Heart right ventricle (tissue), 16 donors: ENCODE results near the gene AK4. TPM values are rescaled to one million over a fixed set of nuclear protein-coding genes. Genes with fewer than 3 reads are reported as not detected.
A peak's percentile ranks its signal among the peaks of the same experiment; 100 is the strongest.

Source experiments
- ATAC-seq, 8 donors: fragments of 200-7000 bp; cut with Tn5 transposase; one replicate each; pipeline ENCODE4 v1.9.1; 2020; ENCODE audit warnings: mild to moderate bottlenecking in 8 of 8, moderate library complexity in 8 of 8, moderate number of reproducible peaks in 1 of 8
- DNase-seq, 2 donors: peaks; one replicate each; pipeline ENCODE4 v3.0.0-alpha.2; 2020
- H3K27ac ChIP-seq, 10 donors: fragments of 200-600 bp; sonication (generic) in 2 of 10; one replicate each; pipeline versions ENCODE4 v1.5.0 to v1.8.0; 2020 to 2022; ENCODE audit warnings: mild to moderate bottlenecking in 3 of 10
- H3K27me3 ChIP-seq, 7 donors: fragments of 200-600 bp; one replicate each; pipeline ENCODE4 v1.8.0; 2021 to 2022; ENCODE audit warnings: mild to moderate bottlenecking in 2 of 7
- H3K36me3 ChIP-seq, 9 donors: fragments of 200-600 bp; sonication (generic) in 1 of 9; one replicate each; pipeline versions ENCODE4 v1.5.0 to v1.8.0; 2020 to 2022; ENCODE audit warnings: mild to moderate bottlenecking in 2 of 9
- H3K4me1 ChIP-seq, 9 donors: fragments of 200-600 bp; sonication (generic) in 1 of 9; one replicate each; pipeline versions ENCODE4 v1.5.0 to v1.8.0; 2020 to 2022; ENCODE audit warnings: mild to moderate bottlenecking in 4 of 9
- H3K4me3 ChIP-seq, 10 donors: fragments of 200-600 bp; sonication (generic) in 2 of 10; one replicate each; pipeline versions ENCODE4 v1.5.0 to v1.8.0; 2020 to 2022; ENCODE audit warnings: mild to moderate bottlenecking in 7 of 10, moderate library complexity in 2 of 10
- H3K9me3 ChIP-seq, 11 donors: fragments of 200-600 bp in 10 of 11; sonication (generic) in 2 of 11; one replicate each; pipeline versions ENCODE4 v1.5.0 to v1.8.0; 2013 to 2022; ENCODE audit warnings: mild to moderate bottlenecking in 2 of 11, control low read depth in 1 of 11, moderate library complexity in 1 of 11
- WGBS, 2 donors: extraction: QIAGEN DNeasy Blood & Tissue Kit; methylation state at CpG; one replicate each; pipeline ENCODE4 v1.1.7; 2013; ENCODE audit warnings: inconsistent platforms in 1 of 2; 5-methylcytosine and 5-hydroxymethylcytosine counted together
- intact Hi-C, 10 donors: fragments of 100-400 bp; cut with DNase I; formaldehyde crosslinking; loops; one replicate each; pipeline versions ENCODE4 v1.11.1 to v1.14.2; 2022
- polyA plus RNA-seq, 2 donors: library from polyadenylated mRNA; stranded (reverse); fragments of 200-250 nt; gene quantifications; one replicate each; pipeline ENCODE4 v1.2.3, GENCODE V29; 2013
- total RNA-seq, 10 donors: library from RNA; stranded (reverse); fragmentation: NEBNext Ultra II Directional in 3 of 10; extraction: Animal tissue kit (Norgen Biotek cat#: 25700) in 3 of 10; gene quantifications; one replicate each; pipeline versions ENCODE4 v1.2.1 to v1.2.4, GENCODE V29; 2021 to 2023
- TF ChIP-seq, protein P1 (sequence below), 9 donors: fragments of 200-600 bp; sonication (generic) in 2 of 9; IDR thresholded peaks; one replicate each; pipeline versions ENCODE4 v1.5.0 to v1.8.0; 2021 to 2022; ENCODE audit warnings: antibody characterized with exemption in 9 of 9, mild to moderate bottlenecking in 5 of 9, moderate library complexity in 1 of 9
- donor health status: Arrhythmogenic right ventricular cardiomyopathy.
- donor health status: ischemic (EF 13 %, LVEDD 7.1; RV severe dilation, severe dysfunction).
- donor health status: healthy with polysubstance abuse.
- donor health status: DM: no; HTN: yes; CAD: no.
- donor health status: DM: no; HTN: no; CAD: no.
- donor health status: ischemic (EF 25% LVEDD 6.9; RV normal size, moderate dysfunction).
- donor health status: ischemic (EF 25% LVEDD 5.7; RV mildly dilated, moderate dysfunction).
- donor health status: healthy.
- donor health status: DM: yes; HTN: yes; CAD: no.
- donor health status: Ischemic cardiomyopathy.
- donor health status: ischemic (EF 35%, LVEDD 5.7; RV mildly dilated, moderate dysfunction).
- donor health status: nonischemic (EF 11% LVEDD 7.7; RV severe dilation, severe dysfunction).
- donor health status: DM: yes; HTN: yes; CAD: no.
- donor health status: PGD.
- donor health status: ischemic (EF 29% LVEDD 5.4; RV normal size, mild dysfunction).
- donor health status: nonischemic (EF 23%, LVEDD 6.1; RV moderate dilation, normal function).

AK4 gene
- total and polyA plus RNA-seq, 12 donors, result 9.9 to 179 (median 142) TPM

DNA sequence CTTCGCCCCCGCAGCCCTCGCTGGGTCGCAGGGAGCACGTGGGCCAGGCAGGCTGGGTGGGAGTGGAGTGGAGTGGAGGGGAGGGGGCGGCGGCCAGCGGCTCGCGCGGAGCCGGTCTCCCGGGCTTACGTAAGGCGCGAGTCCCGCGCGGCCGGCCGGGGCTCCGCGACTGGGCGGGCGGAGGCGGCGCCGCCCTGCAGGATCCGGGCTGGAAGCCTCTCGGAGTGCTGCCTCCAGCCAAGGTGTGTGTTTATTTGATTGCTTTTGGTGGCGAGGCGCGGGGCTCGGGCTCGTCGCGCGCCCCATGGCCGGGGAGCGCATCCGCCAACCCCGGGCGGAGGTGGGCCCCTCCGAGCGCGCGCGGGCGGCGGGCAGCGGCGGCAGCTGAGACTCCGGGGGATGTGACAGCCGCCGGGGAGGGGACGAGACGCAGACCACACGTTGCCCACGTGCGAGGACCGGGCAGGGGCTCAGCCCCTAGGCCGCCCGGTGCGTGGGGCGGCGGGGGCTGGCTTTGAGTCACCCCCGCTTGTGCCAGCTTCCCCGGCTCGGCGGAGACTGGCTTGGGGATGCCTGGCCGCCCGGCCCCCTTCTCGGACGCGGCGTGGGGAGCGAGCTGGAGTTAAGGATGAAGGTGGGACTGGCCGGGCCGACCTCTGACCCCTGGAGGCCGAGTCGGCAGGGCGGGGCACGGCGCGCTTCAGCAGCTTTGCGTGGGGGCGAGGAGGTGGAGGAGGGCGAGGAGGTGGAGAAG, 402 bp upstream of the AK4 start:
- Histone ChIP-seq H3K9me3 (no peaks in the 10 kb centered on the region), H3K4me1 (peaks cover 0 to 38% (median 18%) of the 10 kb centered on the region in 9 donors), H3K27ac (peak overlapping the region; percentile 55 to 95 (median 88)), H3K36me3 (peaks cover 0 to 4% (median 0%) of the 10 kb centered on the region in 9 donors), H3K4me3 (peak overlapping the region; percentile 77 to 94 (median 86)), H3K27me3 (peaks cover 0 to 25% (median 0%) of the 10 kb centered on the region in 7 donors)
- intact Hi-C loops, result loop anchor here in 6 of 10 donors (2.0 to 10.0 kb wide), 6 partner anchors 35 to 83 kb away; no protein-coding TSS in a partner anchor
- TF ChIP-seq, protein P1, sequence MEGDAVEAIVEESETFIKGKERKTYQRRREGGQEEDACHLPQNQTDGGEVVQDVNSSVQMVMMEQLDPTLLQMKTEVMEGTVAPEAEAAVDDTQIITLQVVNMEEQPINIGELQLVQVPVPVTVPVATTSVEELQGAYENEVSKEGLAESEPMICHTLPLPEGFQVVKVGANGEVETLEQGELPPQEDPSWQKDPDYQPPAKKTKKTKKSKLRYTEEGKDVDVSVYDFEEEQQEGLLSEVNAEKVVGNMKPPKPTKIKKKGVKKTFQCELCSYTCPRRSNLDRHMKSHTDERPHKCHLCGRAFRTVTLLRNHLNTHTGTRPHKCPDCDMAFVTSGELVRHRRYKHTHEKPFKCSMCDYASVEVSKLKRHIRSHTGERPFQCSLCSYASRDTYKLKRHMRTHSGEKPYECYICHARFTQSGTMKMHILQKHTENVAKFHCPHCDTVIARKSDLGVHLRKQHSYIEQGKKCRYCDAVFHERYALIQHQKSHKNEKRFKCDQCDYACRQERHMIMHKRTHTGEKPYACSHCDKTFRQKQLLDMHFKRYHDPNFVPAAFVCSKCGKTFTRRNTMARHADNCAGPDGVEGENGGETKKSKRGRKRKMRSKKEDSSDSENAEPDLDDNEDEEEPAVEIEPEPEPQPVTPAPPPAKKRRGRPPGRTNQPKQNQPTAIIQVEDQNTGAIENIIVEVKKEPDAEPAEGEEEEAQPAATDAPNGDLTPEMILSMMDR (IDR thresholded peaks at IDR 0.05), result peak in 2 of 9 donors; percentile 9 to 18
- peak; percentile 46 to 85 (median 68) for ATAC-seq
- DNase-seq, result peak; percentile 24 to 61
- WGBS, 2 donors, result 0% methylated on average over 72 to 88 of the region's 88 CpGs

DNA sequence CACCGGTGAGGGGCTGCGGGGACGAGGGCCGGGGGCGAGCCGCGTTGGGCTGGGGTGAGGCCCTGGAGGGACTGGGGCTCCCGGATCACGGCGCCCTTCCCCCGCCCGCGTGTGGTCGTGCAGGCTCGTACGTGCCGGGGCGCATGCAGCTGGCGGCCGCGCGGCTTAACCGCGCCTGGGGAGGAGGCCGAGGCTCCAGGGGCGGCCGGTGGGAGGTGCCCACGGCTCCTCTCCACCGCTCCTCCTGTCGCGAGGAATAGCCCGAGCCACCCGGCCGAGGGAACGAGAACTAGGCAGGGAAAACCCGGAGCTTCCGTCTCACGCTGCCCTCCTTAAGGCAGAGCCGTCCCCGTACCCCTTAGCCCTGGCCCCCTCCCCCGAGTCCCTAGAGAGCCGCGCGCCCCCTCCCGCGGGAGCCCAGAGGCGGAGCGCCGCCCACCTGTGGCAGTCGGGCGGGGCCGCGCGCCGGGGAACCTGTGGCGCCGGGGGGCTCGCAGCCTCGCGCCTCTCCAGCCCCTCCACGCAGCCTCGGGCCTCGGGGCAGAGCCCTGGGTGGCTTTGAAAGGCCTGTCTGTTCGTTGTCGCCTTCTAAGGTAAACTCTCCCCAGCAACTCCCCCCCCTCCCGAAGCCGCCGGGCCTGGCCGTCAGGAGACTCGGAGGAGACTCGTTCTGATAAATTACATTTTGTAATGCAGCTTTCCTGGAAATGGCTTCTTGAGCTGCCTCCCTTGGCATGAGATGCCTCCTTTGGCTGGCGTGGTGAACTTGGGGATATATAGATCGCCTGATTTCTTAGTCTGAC, 746 bp downstream of the AK4 start:
- Histone ChIP-seq H3K27ac (peak overlapping the region; percentile 55 to 95 (median 88)), H3K9me3 (no peaks in the 10 kb centered on the region), H3K4me1 (peaks cover 0 to 38% (median 18%) of the 10 kb centered on the region in 9 donors), H3K27me3 (peaks cover 0 to 25% (median 0%) of the 10 kb centered on the region in 7 donors), H3K4me3 (peak overlapping the region; percentile 77 to 94 (median 86)), H3K36me3 (peaks cover 0 to 4% (median 0%) of the 10 kb centered on the region in 9 donors)
- DNase-seq, result peak; percentile 32 to 60
- intact Hi-C loops, result loop anchor here in 5 of 10 donors (2.0 to 10.0 kb wide), 5 partner anchors 34 to 84 kb away; no protein-coding TSS in a partner anchor
- WGBS, 2 donors, result 0 to 1% methylated on average over 39 to 73 of the region's 73 CpGs
- peak; percentile 59 to 88 (median 73) for ATAC-seq
- TF ChIP-seq, protein P1 (IDR thresholded peaks at IDR 0.05), result no peak

DNA sequence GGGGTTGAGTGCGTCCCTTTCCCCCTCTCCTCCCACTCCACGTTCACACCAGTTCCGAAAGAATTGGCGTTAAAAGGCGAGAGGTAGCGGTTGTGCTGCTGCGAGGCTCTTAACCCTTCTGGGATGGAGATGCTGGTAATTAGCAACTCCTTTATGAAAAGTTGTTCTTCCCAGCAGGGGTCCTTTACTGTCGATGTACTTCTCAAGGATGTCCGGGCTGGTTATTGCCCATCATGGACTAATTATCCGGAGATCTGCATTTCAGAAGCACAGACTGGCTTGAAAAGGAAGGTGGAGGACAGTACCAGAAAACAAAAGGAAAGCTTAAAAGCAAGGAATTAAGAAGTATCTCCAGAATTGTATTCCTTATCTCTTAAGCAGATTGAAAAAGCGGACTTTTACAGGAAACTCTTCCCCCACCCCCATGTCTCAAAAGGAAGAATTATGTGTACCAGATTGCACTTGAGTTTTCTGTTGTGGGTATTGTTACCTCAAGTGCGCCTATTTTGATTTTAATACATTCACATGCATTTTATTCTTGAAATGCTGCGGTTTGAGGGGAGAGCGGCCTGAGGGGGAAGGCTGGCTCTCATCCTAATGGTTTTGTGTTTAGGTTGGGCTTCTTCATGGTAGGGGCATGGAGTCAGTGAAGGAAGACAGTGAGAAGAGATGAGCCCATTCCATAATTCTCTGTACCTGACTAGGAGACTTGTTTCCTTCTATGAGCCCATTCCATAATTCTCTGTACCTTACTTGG, 1.5 kb downstream of the AK4 start:
- Histone ChIP-seq H3K4me3 (peak overlapping the region; percentile 77 to 94 (median 86)), H3K27ac (peak overlapping the region; percentile 55 to 95 (median 88)), H3K4me1 (peaks cover 0 to 38% (median 18%) of the 10 kb centered on the region in 9 donors), H3K36me3 (peaks cover 0 to 4% (median 0%) of the 10 kb centered on the region in 9 donors), H3K9me3 (no peaks in the 10 kb centered on the region), H3K27me3 (peaks cover 0 to 25% (median 0%) of the 10 kb centered on the region in 7 donors)
- intact Hi-C loops, result loop anchor here in 7 of 10 donors (2.0 to 10.0 kb wide), 6 partner anchors 33 to 85 kb away; no protein-coding TSS in a partner anchor
- WGBS, 2 donors, result 28 to 33% methylated on average over 14 of the region's 14 CpGs
- TF ChIP-seq, protein P1 (IDR thresholded peaks at IDR 0.05), result no peak
- peak in 3 of 8 donors; percentile 3 to 10 (median 8) for ATAC-seq
- DNase-seq, result no peak
